ENCODE measurements around the gene CHST8.

CHST8 gene

GRCh38 chr19:33777753-33778088 is 156.0 kb downstream of the CHST8 start:
- DNase-seq (ENCODE audit: low spot score): no peak
- no peak for TF ChIP-seq CTCF (IDR thresholded peaks at IDR 0.05; ENCODE audit: borderline replicate concordance, control extremely low read depth, extremely low read depth, insufficient read depth, missing control alignments)
- in situ Hi-C loops (cut with MboI; ENCODE audit: low sequenced_read_pairs, unreplicated experiment): no loop called here

- in situ Hi-C loops (cut with MboI; ENCODE audit: low sequenced_read_pairs, unreplicated experiment): no loop called here
- peak; percentile 100 for TF ChIP-seq CTCF (IDR thresholded peaks at IDR 0.05; ENCODE audit: borderline replicate concordance, control extremely low read depth, extremely low read depth, insufficient read depth, missing control alignments)
- DNase-seq (ENCODE audit: low spot score): peak; percentile 98
These were observed 156.5 kb downstream of the CHST8 start for GRCh38 chr19:33778089-33778791.

- TF ChIP-seq CTCF (IDR thresholded peaks at IDR 0.05; ENCODE audit: borderline replicate concordance, control extremely low read depth, extremely low read depth, insufficient read depth, missing control alignments): no peak
- in situ Hi-C loops (cut with MboI; ENCODE audit: low sequenced_read_pairs, unreplicated experiment): loop anchor here (10.0 kb wide), 1 partner anchor 315 kb away; no protein-coding TSS in a partner anchor
- no peak for DNase-seq (ENCODE audit: low spot score)
These were observed 158.1 kb downstream of the CHST8 start for GRCh38 chr19:33779849-33780248.

- DNase-seq (ENCODE audit: low spot score): no peak
- in situ Hi-C loops (cut with MboI; ENCODE audit: low sequenced_read_pairs, unreplicated experiment): loop anchor here (10.0 kb wide), 1 partner anchor 315 kb away; no protein-coding TSS in a partner anchor
- no peak for TF ChIP-seq CTCF (IDR thresholded peaks at IDR 0.05; ENCODE audit: borderline replicate concordance, control extremely low read depth, extremely low read depth, insufficient read depth, missing control alignments)
These were observed 158.5 kb downstream of the CHST8 start for GRCh38 chr19:33780251-33780650.

- no peak for DNase-seq (ENCODE audit: low spot score)
- TF ChIP-seq CTCF (IDR thresholded peaks at IDR 0.05; ENCODE audit: borderline replicate concordance, control extremely low read depth, extremely low read depth, insufficient read depth, missing control alignments): no peak
- in situ Hi-C loops (cut with MboI; ENCODE audit: low sequenced_read_pairs, unreplicated experiment): loop anchor here (10.0 kb wide), 1 partner anchor 314 kb away; no protein-coding TSS in a partner anchor
These were observed 159.0 kb downstream of the CHST8 start for GRCh38 chr19:33780746-33781145.

- TF ChIP-seq CTCF (IDR thresholded peaks at IDR 0.05; ENCODE audit: borderline replicate concordance, control extremely low read depth, extremely low read depth, insufficient read depth, missing control alignments): no peak
- in situ Hi-C loops (cut with MboI; ENCODE audit: low sequenced_read_pairs, unreplicated experiment): loop anchor here (10.0 kb wide), 1 partner anchor 313 kb away; no protein-coding TSS in a partner anchor
- no peak for DNase-seq (ENCODE audit: low spot score)
These were observed 159.7 kb downstream of the CHST8 start for GRCh38 chr19:33781415-33781935.

Data from GM13976 (cell line).